Middle frontal gyrus (tissue), 1 donor: ENCODE results near the gene EPHA2.

ENCODE experiments used
- DNase-seq: peaks from one replicate; pipeline ENCODE4 v3.0.0-alpha.2; 2015; ENCODE audit warnings: low spot score; ENCODE audit errors: extremely low spot score

EPHA2 gene

GRCh38 chr1:16076031-16076864 lies 79.6 kb downstream of the EPHA2 start:
- no peak for DNase-seq

GRCh38 chr1:16075337-16076030 lies 80.4 kb downstream of the EPHA2 start:
- no peak for DNase-seq
